GM21786 (cell line): ENCODE measurements around the gene SYNPO2L.
"Not testable (repeated sequence)": the region's sequence is repeated elsewhere in the genome, so short reads cannot be mapped to it uniquely, and the experiment has no call there.

Source experiments
- ATAC-seq: cut with Tn5 transposase; IDR thresholded peaks from one replicate; pipeline ENCODE4 v1.9.1; 2021; ENCODE audit not compliant: unreplicated experiment

SYNPO2L gene

GRCh38 chr10:73620974-73621373 is 34.9 kb downstream of the SYNPO2L start:
- ATAC-seq = not testable (repeated sequence)

- ATAC-seq = not testable (repeated sequence)
Observed at GRCh38 chr10:73617143-73617542, 38.7 kb downstream of the SYNPO2L start.

- no peak for ATAC-seq
Observed at GRCh38 chr10:73614720-73615119, 41.1 kb downstream of the SYNPO2L start.

- ATAC-seq = no peak
Observed at GRCh38 chr10:73609116-73609515, 46.7 kb downstream of the SYNPO2L start.

- no peak for ATAC-seq
Observed at GRCh38 chr10:73601486-73601921, 54.3 kb downstream of the SYNPO2L start.

GRCh38 chr10:73597346-73597745 is 58.5 kb downstream of the SYNPO2L start:
- ATAC-seq = no peak
